Right forelimb (tissue), 1 donor: Measurements from ENCODE around the gene DEGS1.

Experiments
- DNase-seq: peaks from one replicate; pipeline ENCODE4 v3.0.0-alpha.2; 2018

The DEGS1 gene

GRCh38 chr1:224182866-224183590, at the start of gene DEGS1:
Gene DEGS1 (plus strand): TSS chr1:224183240. CDS start chr1:224183337, 97 bp downstream.
- DNase-seq, result peak; percentile 92

- DNase-seq, result no peak
Observed at GRCh38 chr1:224133741-224134299, 49.2 kb upstream of the DEGS1 start.

GRCh38 chr1:224137518-224137917, 45.5 kb upstream of the DEGS1 start:
- DNase-seq, result no peak

- no peak for DNase-seq
Observed at GRCh38 chr1:224138198-224138597, 44.8 kb upstream of the DEGS1 start.

- no peak for DNase-seq
Observed at GRCh38 chr1:224141693-224142092, 41.3 kb upstream of the DEGS1 start.

- no peak for DNase-seq
Observed at GRCh38 chr1:224149709-224150108, 33.3 kb upstream of the DEGS1 start.

GRCh38 chr1:224151117-224151516, 31.9 kb upstream of the DEGS1 start:
- DNase-seq, result no peak

GRCh38 chr1:224157316-224157715, 25.7 kb upstream of the DEGS1 start:
- DNase-seq, result no peak

- DNase-seq, result no peak
Observed at GRCh38 chr1:224159541-224159940, 23.5 kb upstream of the DEGS1 start.

- no peak for DNase-seq
Observed at GRCh38 chr1:224160171-224160682, 22.8 kb upstream of the DEGS1 start.

- DNase-seq, result no peak
Observed at GRCh38 chr1:224162768-224163167, 20.3 kb upstream of the DEGS1 start.

GRCh38 chr1:224163311-224163710, 19.7 kb upstream of the DEGS1 start:
- no peak for DNase-seq

- DNase-seq, result no peak
Observed at GRCh38 chr1:224168859-224169380, 14.1 kb upstream of the DEGS1 start.

GRCh38 chr1:224169718-224170270, 13.2 kb upstream of the DEGS1 start:
- DNase-seq, result no peak

- no peak for DNase-seq
Observed at GRCh38 chr1:224170343-224170742, 12.7 kb upstream of the DEGS1 start.

- DNase-seq, result no peak
Observed at GRCh38 chr1:224170748-224171478, 12.1 kb upstream of the DEGS1 start.

- DNase-seq, result no peak
Observed at GRCh38 chr1:224172229-224172628, 10.8 kb upstream of the DEGS1 start.

- no peak for DNase-seq
Observed at GRCh38 chr1:224173523-224173922, 9.5 kb upstream of the DEGS1 start.

GRCh38 chr1:224175617-224176016, 7.4 kb upstream of the DEGS1 start:
- peak; percentile 61 for DNase-seq

- no peak for DNase-seq
Observed at GRCh38 chr1:224177356-224177999, 5.6 kb upstream of the DEGS1 start.

GRCh38 chr1:224178894-224179293, 4.1 kb upstream of the DEGS1 start:
- DNase-seq, result no peak

- DNase-seq, result no peak
Observed at GRCh38 chr1:224180783-224181452, 2.1 kb upstream of the DEGS1 start.
